ENCODE data around the gene HIRA. TPM values are rescaled to one million over a fixed set of nuclear protein-coding genes. Genes with fewer than 3 reads are reported as not detected.

The HIRA gene
- total RNA-seq, 4 donors from 2014 or later = 18.3 to 29.3 (median 20.3) TPM

GRCh38 chr22:19478901-19479354 is 47.4 kb upstream of the HIRA start, which contains the start of gene UFD1:
TSS of gene UFD1 (minus strand) at chr22:19479193. CDS start at chr22:19479085, 108 bp downstream.
- Histone ChIP-seq H3K36me3 (no peaks in the 10 kb centered on the region), H3K9me3 (no peaks in the 10 kb centered on the region), H3K27me3 (no peaks in the 10 kb centered on the region), H3K27ac (peak within 1 kb of the TSS; percentile 86 to 96 (median 90)), H3K4me3 (peak within 1 kb of the TSS; percentile 67 to 87 (median 73)), H3K4me1 (peaks cover 16 to 22% (median 21%) of the 10 kb centered on the region in 4 donors)
- TF ChIP-seq POLR2AphosphoS5 (IDR thresholded peaks at IDR 0.05) (peak; percentile 53 to 83 (median 74)), POLR2A (IDR thresholded peaks at IDR 0.05) (peak; percentile 58), CTCF (IDR thresholded peaks at IDR 0.05) (no peak), EP300 (IDR thresholded peaks at IDR 0.05; ENCODE audit: low read depth) (no peak)
- WGBS, 2 donors (ENCODE audit: low coverage in 1 of 2) = 0 to 1% methylated on average over 1 to 18 of the region's 42 CpGs
- intact Hi-C loops (cut with DNase I; ENCODE audit: low total_unique reads) = no loop called here
- in situ Hi-C loops (cut with MboI; ENCODE audit: low pct_ligation_motif_present in 1 of 4, low pct_unique_long_range_greater_than_20kb in 1 of 4, low sequenced_read_pairs in 3 of 4) = no loop called here
- DNase-seq = peak; percentile 86

- in situ Hi-C loops (cut with MboI; ENCODE audit: low pct_ligation_motif_present in 1 of 4, low pct_unique_long_range_greater_than_20kb in 1 of 4, low sequenced_read_pairs in 3 of 4) (no loop called here), intact Hi-C loops (cut with DNase I; ENCODE audit: low total_unique reads) (no loop called here)
- Histone ChIP-seq H3K36me3 (peaks cover 0 to 3% (median 0%) of the 10 kb centered on the region in 4 donors), H3K4me3 (peak overlapping the region; percentile 67 to 87 (median 73)), H3K9me3 (no peaks in the 10 kb centered on the region), H3K4me1 (peaks cover 16 to 22% (median 21%) of the 10 kb centered on the region in 4 donors), H3K27me3 (no peaks in the 10 kb centered on the region), H3K27ac (peak overlapping the region; percentile 86 to 96 (median 90))
- WGBS, 2 donors (ENCODE audit: low coverage in 1 of 2) = 1 to 2% methylated on average over 11 to 24 of the region's 31 CpGs
- TF ChIP-seq POLR2A (IDR thresholded peaks at IDR 0.05) (no peak), EP300 (IDR thresholded peaks at IDR 0.05; ENCODE audit: low read depth) (no peak), CTCF (IDR thresholded peaks at IDR 0.05) (no peak), POLR2AphosphoS5 (IDR thresholded peaks at IDR 0.05) (no peak)
- no peak for DNase-seq
Measured at GRCh38 chr22:19478045-19478900, 46.7 kb upstream of the HIRA start.

- in situ Hi-C loops (cut with MboI; ENCODE audit: low pct_ligation_motif_present in 1 of 4, low pct_unique_long_range_greater_than_20kb in 1 of 4, low sequenced_read_pairs in 3 of 4) = no loop called here
- Histone ChIP-seq H3K9me3 (no peaks in the 10 kb centered on the region), H3K27me3 (no peaks in the 10 kb centered on the region), H3K27ac (peak overlapping the region; percentile 86 to 96 (median 90)), H3K4me3 (peak overlapping the region in 3 of 4 donors; percentile 67 to 74 (median 72)), H3K4me1 (peaks cover 16 to 22% (median 21%) of the 10 kb centered on the region in 4 donors), H3K36me3 (peaks cover 0 to 3% (median 0%) of the 10 kb centered on the region in 4 donors)
- 19 to 26% methylated on average over 4 to 5 of the region's 5 CpGs for WGBS, 2 donors (ENCODE audit: low coverage in 1 of 2)
- intact Hi-C loops (cut with DNase I; ENCODE audit: low total_unique reads) = no loop called here
- no peak for TF ChIP-seq POLR2A (IDR thresholded peaks at IDR 0.05)
- no peak for TF ChIP-seq POLR2AphosphoS5 (IDR thresholded peaks at IDR 0.05)
- no peak for TF ChIP-seq EP300 (IDR thresholded peaks at IDR 0.05; ENCODE audit: low read depth)
- no peak for TF ChIP-seq CTCF (IDR thresholded peaks at IDR 0.05)
- DNase-seq = no peak
Measured at GRCh38 chr22:19477321-19478044, 46.0 kb upstream of the HIRA start.

GRCh38 chr22:19476023-19476422 is 44.5 kb upstream of the HIRA start:
- intact Hi-C loops (cut with DNase I; ENCODE audit: low total_unique reads) = no loop called here

More at GRCh38 chr22:19476023-19476422, 44.5 kb upstream of the HIRA start:
- Histone ChIP-seq H3K4me3 (no peak overlapping the region), H3K27ac (no peak overlapping the region), H3K27me3 (no peaks in the 10 kb centered on the region), H3K4me1 (peaks cover 16 to 22% (median 21%) of the 10 kb centered on the region in 4 donors), H3K9me3 (no peaks in the 10 kb centered on the region), H3K36me3 (peaks cover 0 to 10% (median 3%) of the 10 kb centered on the region in 4 donors)
- 77 to 90% methylated on average over 2 to 3 of the region's 3 CpGs for WGBS, 2 donors (ENCODE audit: low coverage in 1 of 2)
- no peak for TF ChIP-seq EP300 (IDR thresholded peaks at IDR 0.05; ENCODE audit: low read depth)
- no peak for TF ChIP-seq POLR2AphosphoS5 (IDR thresholded peaks at IDR 0.05)
- TF ChIP-seq CTCF (IDR thresholded peaks at IDR 0.05) = no peak
- no peak for TF ChIP-seq POLR2A (IDR thresholded peaks at IDR 0.05)
- no peak for DNase-seq
- in situ Hi-C loops (cut with MboI; ENCODE audit: low pct_ligation_motif_present in 1 of 4, low pct_unique_long_range_greater_than_20kb in 1 of 4, low sequenced_read_pairs in 3 of 4) = no loop called here

All from transverse colon (tissue), 4 donors.